ENCODE results near the gene TM9SF1. TPM values are rescaled to one million over a fixed set of nuclear protein-coding genes. Genes with fewer than 3 reads are reported as not detected.

TM9SF1 gene
- total and polyA plus RNA-seq, 2 donors (not counting 1 experiment from before 2014, with no cell fraction given) = 7.6 to 24.5 TPM

- Mint-ChIP-seq H3K27me3 (no peaks in the 10 kb centered on the region), H3K27ac (peak within 1 kb of the TSS; percentile 79), H3K9me3 (ENCODE audit: insufficient read depth) (no peaks in the 10 kb centered on the region), H3K4me3 (peak within 1 kb of the TSS; percentile 93), H3K4me1 (peaks cover 20% of the 10 kb centered on the region)
- no peak within 1 kb of the TSS for H3K27ac ChIP-seq (ENCODE audit: low read length in 2 of 2)
- H3K9me3 ChIP-seq (ENCODE audit: control extremely low read depth in 1 of 3, control insufficient read depth in 2 of 3, insufficient read depth in 1 of 3, low read length in 2 of 3) = no peaks in the 10 kb centered on the region
- TF ChIP-seq EZH2 (IDR thresholded peaks at IDR 0.05; ENCODE audit: borderline replicate concordance, insufficient read depth, low read depth, low read length, poor library complexity, severe bottlenecking) (no peak), CTCF (IDR thresholded peaks at IDR 0.05) (no peak)
- H2AFZ ChIP-seq (ENCODE audit: insufficient read depth, low read depth, low read length, poor library complexity, severe bottlenecking) = peak within 1 kb of the TSS; percentile 65
- peak within 1 kb of the TSS; percentile 47 to 72 (median 60) for H3K4me3 ChIP-seq (ENCODE audit: control extremely low read depth in 1 of 5, extremely low read depth in 1 of 5, insufficient read depth in 1 of 5, low read depth in 2 of 5, low read length in 4 of 5)
- CTCF ChIA-PET = interaction anchor here (0.7 to 3.1 kb wide), 2 partner anchors 11 to 105 kb away, joined by 3 to 22 read pairs; partner anchors contain the start of gene IRF9
- POLR2A ChIA-PET = interaction anchor here (0.7 to 2.0 kb wide), 7 partner anchors 10 to 63 kb away, joined by 4 to 18 read pairs (median 6); partner anchors contain the start of genes CHMP4A, DCAF11, IPO4 and IRF9
- peak within 1 kb of the TSS; percentile 70 for H3K9ac ChIP-seq (ENCODE audit: low read length)
- 4% methylated on average over 56 of the region's 63 CpGs for WGBS (ENCODE audit: insufficient coverage)
- DNase-seq (peak; percentile 89), ATAC-seq (ENCODE audit: low read depth) (peak; percentile 92)
- H3K27me3 ChIP-seq (replicated peaks in 1 of 4; ENCODE audit: control extremely low read depth in 1 of 4, control insufficient read depth in 3 of 4, insufficient read depth in 4 of 4, low read length in 3 of 4) = no peaks in the 10 kb centered on the region
- H3K4me2 ChIP-seq (replicated peaks; ENCODE audit: low read depth, low read length, poor library complexity, severe bottlenecking) = peak within 1 kb of the TSS; percentile 92
- peaks cover 7% of the 10 kb centered on the region for H4K20me1 ChIP-seq (ENCODE audit: control insufficient read depth, insufficient read depth, low read length, poor library complexity, severe bottlenecking)
- intact Hi-C loops (cut with micrococcal nuclease) = loop anchor here (1.0 kb wide), 4 partner anchors 10 to 56 kb away; partner anchors contain the start of genes IPO4, IRF9 and RNF31
- H3K79me2 ChIP-seq (ENCODE audit: control insufficient read depth, insufficient read depth, low read length) = no peaks in the 10 kb centered on the region
- H3K4me1 ChIP-seq (ENCODE audit: control insufficient read depth in 2 of 2, insufficient read depth in 2 of 2, low read length in 2 of 2) = peaks cover 11 to 23% of the 10 kb centered on the region in 2 donors
- peaks cover 0 to 18% of the 10 kb centered on the region in 2 experiments for H3K36me3 ChIP-seq (replicated peaks in 1 of 2; ENCODE audit: control extremely low read depth in 1 of 2, control insufficient read depth in 1 of 2, extremely low read depth in 1 of 2, insufficient read depth in 2 of 2, low read length in 1 of 2)
Measured at GRCh38 chr14:24171422-24172260, 23.6 kb downstream of the TM9SF1 start, which contains the start of gene REC8. Gene REC8 (plus strand): TSS chr14:24172080. CDS start chr14:24172553, 473 bp downstream.
